ENCODE data around the gene VWA2. TPM values are rescaled to one million over a fixed set of nuclear protein-coding genes. Genes with fewer than 3 reads are reported as not detected.

The VWA2 gene
- total RNA-seq, 1 donor from 2014 or later: not detected

DNA sequence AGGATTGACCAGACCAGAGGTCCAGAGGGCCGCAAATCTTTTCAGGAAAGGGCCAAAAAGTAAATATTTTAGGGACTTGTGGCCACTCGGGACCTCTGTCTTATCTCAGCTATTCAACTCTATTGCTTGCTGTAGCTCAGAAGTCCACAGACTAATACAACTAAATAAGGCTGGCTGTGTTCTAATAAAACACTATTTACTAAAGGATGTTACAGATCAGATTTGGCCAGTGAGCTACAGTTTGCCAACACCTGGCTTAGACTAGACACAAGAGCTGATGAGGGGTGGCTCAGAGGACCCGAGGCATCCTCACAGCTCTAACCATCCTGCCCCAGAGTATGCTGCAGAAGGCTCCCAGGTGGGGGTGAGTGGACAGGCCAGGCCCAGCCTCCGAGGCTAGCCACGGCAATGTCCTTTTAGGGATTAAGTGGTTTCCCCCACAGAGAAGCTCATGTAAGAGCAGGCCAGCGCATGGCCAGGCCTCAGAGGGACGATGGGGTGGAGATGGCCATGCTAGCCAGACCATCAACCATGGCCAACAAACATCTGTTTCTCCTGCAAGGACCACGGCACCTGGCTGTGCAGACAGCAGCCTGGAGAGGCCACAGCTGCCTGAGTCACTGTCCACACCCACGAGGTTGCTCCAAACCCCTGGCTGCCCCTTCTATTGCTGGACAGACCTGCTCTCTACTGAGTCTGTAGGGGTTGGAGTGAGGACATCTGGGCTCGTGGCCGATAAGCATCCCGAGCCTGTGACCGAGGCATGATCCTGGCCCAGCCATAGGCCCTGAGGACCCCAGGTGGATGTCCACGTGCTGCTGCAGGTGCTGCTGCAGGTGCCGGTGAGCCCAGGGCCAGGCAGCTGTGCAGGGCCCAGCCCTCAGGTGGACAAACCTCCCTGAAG, 88.7 kb downstream of the VWA2 start:
- Mint-ChIP-seq H3K4me3 (ENCODE audit: unreplicated experiment) (no peak overlapping the region), H3K27me3 (ENCODE audit: unreplicated experiment) (no peaks in the 10 kb centered on the region), H3K27ac (ENCODE audit: unreplicated experiment) (no peak overlapping the region), H3K4me1 (ENCODE audit: unreplicated experiment) (peaks cover 14% of the 10 kb centered on the region), H3K36me3 (ENCODE audit: unreplicated experiment) (no peaks in the 10 kb centered on the region), H3K9me3 (ENCODE audit: unreplicated experiment) (no peaks in the 10 kb centered on the region)
- no peak for DNase-seq (ENCODE audit: extremely low spot score, unreplicated experiment)
- TF ChIP-seq, protein P1, sequence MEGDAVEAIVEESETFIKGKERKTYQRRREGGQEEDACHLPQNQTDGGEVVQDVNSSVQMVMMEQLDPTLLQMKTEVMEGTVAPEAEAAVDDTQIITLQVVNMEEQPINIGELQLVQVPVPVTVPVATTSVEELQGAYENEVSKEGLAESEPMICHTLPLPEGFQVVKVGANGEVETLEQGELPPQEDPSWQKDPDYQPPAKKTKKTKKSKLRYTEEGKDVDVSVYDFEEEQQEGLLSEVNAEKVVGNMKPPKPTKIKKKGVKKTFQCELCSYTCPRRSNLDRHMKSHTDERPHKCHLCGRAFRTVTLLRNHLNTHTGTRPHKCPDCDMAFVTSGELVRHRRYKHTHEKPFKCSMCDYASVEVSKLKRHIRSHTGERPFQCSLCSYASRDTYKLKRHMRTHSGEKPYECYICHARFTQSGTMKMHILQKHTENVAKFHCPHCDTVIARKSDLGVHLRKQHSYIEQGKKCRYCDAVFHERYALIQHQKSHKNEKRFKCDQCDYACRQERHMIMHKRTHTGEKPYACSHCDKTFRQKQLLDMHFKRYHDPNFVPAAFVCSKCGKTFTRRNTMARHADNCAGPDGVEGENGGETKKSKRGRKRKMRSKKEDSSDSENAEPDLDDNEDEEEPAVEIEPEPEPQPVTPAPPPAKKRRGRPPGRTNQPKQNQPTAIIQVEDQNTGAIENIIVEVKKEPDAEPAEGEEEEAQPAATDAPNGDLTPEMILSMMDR (IDR thresholded peaks at IDR 0.05): no peak

DNA sequence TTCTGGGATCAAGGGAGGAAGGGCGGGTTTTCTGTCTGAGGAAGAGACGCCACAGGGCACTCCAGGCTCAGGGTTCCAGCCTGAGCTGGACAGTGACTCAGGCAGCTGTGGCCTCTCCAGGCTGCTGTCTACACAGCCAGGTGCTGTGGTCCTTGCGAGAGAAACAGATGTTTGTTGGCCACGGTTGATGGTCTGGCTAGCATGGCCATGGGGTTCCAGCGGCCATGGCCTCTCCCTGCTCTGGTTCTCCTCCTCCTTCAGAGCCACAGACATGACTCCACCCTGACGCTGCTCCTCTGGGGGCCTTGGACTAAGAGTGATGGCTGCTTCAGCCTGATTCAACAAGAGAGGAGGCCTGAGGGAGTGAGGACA, 89.4 kb downstream of the VWA2 start:
- Mint-ChIP-seq H3K4me1 (ENCODE audit: unreplicated experiment) (peaks cover 10% of the 10 kb centered on the region), H3K9me3 (ENCODE audit: unreplicated experiment) (no peaks in the 10 kb centered on the region), H3K36me3 (ENCODE audit: unreplicated experiment) (no peaks in the 10 kb centered on the region), H3K27me3 (ENCODE audit: unreplicated experiment) (no peaks in the 10 kb centered on the region), H3K27ac (ENCODE audit: unreplicated experiment) (no peak overlapping the region), H3K4me3 (ENCODE audit: unreplicated experiment) (no peak overlapping the region)
- DNase-seq (ENCODE audit: extremely low spot score, unreplicated experiment): no peak
- TF ChIP-seq, protein P1 (IDR thresholded peaks at IDR 0.05): no peak

DNA sequence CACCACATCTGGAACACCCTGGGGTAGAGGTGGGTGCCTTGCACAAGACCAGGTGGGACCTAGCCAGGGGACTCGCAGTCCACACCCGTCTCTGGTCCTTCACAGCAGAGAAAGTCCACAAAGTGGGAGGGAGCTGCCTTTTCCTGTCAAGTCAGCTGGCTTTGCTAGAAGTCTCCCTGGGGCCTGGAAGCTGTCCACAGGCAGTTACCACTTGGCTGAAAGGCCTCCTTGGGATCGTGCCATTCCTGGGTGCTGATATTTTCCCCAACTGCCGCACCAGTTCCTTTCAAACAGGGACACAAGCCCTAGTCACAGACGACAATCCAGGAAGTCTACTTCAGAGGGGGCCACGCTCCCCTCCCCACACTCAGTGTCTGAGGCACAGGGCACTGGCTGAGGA, 89.8 kb downstream of the VWA2 start:
- Mint-ChIP-seq H3K27ac (ENCODE audit: unreplicated experiment) (no peak overlapping the region), H3K27me3 (ENCODE audit: unreplicated experiment) (no peaks in the 10 kb centered on the region), H3K4me3 (ENCODE audit: unreplicated experiment) (no peak overlapping the region), H3K9me3 (ENCODE audit: unreplicated experiment) (no peaks in the 10 kb centered on the region), H3K4me1 (ENCODE audit: unreplicated experiment) (peaks cover 6% of the 10 kb centered on the region), H3K36me3 (ENCODE audit: unreplicated experiment) (no peaks in the 10 kb centered on the region)
- TF ChIP-seq, protein P1 (IDR thresholded peaks at IDR 0.05): no peak
- no peak for DNase-seq (ENCODE audit: extremely low spot score, unreplicated experiment)

DNA sequence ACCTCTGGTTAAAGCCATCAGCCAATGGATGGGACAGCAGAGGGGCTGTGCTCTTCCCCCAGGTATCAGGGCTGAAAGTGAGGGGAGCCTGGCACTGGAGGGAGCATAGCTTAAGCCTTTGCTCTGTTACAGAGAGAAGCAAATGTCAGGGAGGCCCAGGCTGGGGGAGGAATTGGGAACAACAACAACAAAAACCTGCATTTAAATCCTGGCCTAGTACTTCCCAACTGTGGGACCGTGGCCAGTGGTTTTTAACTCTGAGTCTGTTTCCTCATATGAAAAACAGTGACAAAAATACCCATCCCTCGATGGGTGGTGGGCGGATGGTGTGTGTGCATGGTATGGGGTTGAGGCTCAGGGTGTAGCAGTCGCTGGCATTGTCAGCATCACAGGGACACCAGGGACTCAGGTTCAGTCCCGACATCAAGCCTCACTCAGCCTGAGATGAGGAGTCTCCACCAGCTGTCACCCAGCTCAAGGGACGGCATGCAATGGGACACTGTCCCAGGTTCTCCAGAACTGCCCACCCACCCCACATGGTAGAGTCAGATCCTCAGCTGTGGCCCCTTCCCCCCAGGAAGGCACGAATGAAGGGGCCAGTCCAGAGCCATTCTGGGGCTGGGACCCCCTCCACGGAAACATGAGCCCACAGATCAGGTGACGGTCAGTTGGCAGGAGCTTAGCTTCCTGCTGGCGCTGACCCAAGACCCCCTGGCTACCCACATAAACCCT, 90.7 kb downstream of the VWA2 start:
- Mint-ChIP-seq H3K9me3 (ENCODE audit: unreplicated experiment) (no peaks in the 10 kb centered on the region), H3K27ac (ENCODE audit: unreplicated experiment) (no peak overlapping the region), H3K36me3 (ENCODE audit: unreplicated experiment) (no peaks in the 10 kb centered on the region), H3K27me3 (ENCODE audit: unreplicated experiment) (no peaks in the 10 kb centered on the region), H3K4me3 (ENCODE audit: unreplicated experiment) (no peak overlapping the region), H3K4me1 (ENCODE audit: unreplicated experiment) (peaks cover 11% of the 10 kb centered on the region)
- no peak for DNase-seq (ENCODE audit: extremely low spot score, unreplicated experiment)
- TF ChIP-seq, protein P1 (IDR thresholded peaks at IDR 0.05): no peak
